Stimulated activated CD4-positive, alpha-beta T cell treated with anti-CD3 and anti-CD28 coated beads, Interleukin-15, amount 100 ng/mL, for 1 hour (primary cell): ENCODE data around the gene ATR.

ENCODE experiments used
- DNase-seq, 2 donors: peaks; one replicate each; pipeline ENCODE4 v3.0.0-alpha.2; 2020; ENCODE audit warnings: low read depth in 1 of 2, low spot score in 1 of 2

Gene ATR

GRCh38 chr3:142530296-142530695, 48.2 kb downstream of the ATR start:
- no peak for DNase-seq

DNA sequence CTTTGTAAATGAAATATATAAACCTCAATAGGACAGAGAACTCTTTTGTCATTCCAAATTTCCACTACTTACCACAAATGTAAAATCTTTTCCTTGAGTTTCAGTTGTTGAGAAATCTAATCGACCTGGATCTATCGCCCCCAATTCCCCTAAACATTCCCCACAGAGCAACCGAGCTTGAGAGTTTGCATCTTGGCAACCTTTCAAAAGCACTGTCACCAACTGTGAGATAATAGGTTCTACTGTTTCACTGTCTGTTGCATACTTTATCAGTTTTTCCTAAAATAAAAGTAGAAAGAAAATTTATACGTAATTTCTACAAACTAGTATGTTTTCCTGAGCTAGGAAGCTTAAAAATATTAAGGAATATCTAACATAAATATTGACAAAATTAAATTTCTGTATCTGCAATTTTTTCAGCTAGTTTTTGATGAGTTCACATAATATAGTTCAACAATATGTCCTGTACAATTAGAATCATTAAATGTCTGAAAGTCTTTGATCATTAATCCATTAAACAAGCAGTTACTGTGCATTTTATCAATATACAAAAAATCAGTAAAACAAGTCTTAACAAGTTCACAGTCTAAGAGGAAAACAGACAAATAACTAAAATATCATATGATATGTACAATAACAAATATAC, 54.5 kb downstream of the ATR start:
- no peak for DNase-seq

GRCh38 chr3:142509079-142509478, 69.5 kb downstream of the ATR start:
- DNase-seq, result no peak

- DNase-seq, result no peak
Observed at GRCh38 chr3:142507241-142507640, 71.3 kb downstream of the ATR start.

DNA sequence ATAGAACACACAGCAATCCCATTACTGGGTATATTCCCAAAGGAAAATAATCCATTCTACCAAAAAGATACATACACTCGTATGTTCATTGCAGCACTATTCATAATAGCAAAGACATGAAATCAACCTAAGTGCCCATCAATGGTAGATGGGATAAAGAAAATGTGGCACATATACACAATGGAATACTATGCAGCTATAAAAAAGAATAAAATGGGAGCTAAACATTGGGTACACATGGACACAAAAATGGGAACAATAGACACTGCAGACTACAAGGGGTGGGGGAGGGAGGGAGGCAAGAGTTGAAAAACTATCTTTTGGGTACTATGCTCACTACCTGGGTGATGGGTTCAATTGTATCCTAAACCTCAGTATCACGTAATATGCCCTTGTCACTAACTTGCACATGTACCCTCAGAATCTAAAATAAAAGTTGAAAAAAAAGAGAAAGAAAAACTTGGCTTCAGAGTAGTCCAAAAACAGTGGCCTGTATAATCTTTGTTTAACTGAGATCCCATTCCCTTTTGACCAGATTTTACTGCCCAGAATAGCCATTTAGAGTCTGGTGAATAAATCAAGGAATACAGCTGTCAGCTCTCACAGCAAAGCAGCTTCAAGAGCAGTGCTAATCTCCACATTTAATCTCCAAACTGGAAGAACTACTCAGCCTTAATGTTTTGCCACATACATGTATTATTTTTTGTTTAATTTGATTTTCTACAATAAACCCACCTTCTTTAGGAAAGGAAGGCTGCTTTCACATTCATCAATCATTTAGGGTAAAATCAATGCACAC, 76.1 kb downstream of the ATR start:
- DNase-seq, result no peak

DNA sequence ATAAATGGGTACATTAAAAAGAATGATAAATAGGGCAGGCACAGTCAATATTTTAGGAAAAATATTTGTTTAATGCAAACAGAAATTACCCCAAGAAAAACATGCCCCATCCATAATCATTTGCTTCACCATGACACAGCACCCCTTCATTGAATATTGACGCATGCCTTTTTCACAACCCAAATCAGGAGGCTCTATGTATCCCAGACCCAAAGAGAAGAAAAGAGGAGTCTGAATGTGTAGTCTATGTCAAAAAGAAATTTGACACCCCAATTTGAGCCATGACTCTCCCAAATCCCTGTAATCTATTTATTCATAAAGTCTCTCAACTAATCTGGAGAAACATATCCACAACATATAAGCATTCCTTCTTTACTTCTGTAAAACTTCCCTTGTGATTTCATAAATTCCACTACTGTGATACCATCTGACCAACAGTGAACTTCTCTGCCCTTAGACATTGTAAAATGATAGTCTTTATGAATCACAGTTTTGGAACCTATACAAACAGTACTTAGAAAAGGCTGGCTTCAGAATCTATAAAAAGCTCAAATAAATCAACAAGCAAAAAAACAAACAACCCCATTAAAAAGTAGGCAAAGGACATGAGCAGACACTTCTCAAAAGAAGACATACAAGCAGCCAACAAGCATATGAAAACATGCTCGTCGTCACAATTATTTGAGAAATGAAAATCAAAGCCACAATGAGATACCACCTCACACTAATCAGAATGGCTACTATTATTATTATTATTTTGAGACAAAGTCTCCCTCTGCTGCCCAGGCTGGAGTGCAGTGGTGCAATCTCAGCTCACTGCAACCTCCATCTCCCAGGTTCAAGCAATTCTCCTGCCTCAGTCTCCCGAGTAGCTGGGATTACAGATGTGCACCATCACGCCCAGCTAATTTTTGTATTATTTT, 77.3 kb downstream of the ATR start:
- DNase-seq, result no peak

- no peak for DNase-seq
Observed at GRCh38 chr3:142500211-142500610, 78.3 kb downstream of the ATR start.

DNA sequence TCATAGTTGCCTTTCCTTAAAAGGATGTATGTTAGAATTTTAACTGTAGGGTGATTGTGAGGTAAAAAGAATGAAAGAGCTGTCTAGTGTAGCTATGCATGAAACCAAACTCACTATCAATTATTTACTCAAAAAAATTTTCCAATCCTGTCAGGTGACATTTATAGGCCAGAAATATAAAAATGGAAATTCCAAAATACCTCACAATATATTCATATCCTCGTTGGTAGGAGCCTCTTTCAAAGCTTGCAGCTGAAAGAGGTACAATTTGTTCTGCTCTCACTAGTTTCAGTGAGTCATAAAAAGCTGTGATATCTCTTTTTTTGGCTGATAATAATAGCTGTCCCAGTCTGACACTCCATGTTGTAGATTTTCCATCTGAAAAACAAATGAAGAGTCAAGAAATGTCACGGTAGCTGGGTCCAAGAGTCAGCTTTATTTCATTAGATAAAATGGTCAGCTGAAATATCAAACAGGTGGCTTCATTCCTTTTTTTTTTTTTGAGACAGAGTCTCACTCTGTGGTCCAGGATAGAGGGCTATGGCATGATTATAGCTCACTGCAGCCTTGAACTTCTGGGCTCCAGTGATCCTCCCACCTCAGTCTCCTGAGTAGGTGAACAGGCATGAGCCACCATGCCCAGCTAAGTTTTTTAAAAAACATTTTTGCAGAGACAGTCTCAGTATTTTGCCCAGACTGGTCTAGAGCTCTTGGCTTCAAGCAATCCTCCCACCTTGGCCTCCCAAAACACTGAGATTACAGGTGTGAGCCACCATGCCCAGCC, 79.9 kb downstream of the ATR start:
- no peak for DNase-seq

GRCh38 chr3:142497729-142498128, 80.8 kb downstream of the ATR start:
- no peak for DNase-seq

DNA sequence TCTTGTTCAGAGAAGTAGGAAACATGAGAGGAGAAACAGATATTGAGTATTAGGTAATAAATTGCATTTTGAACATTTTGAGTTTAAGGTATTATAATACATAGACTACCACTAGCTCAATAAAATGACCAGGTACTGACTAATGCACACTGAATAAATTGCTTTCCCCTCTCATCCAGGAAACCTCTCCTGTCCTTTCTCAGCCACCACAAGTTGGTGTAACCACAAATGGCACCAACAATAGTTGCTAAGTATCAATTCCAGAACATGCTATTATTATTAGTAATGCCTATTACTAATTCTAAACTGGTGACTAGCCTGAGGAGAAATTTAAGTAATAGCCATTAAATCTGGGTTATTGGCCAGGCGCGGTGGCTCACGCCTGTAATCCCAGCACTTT, 83.4 kb downstream of the ATR start:
- DNase-seq, result no peak

DNA sequence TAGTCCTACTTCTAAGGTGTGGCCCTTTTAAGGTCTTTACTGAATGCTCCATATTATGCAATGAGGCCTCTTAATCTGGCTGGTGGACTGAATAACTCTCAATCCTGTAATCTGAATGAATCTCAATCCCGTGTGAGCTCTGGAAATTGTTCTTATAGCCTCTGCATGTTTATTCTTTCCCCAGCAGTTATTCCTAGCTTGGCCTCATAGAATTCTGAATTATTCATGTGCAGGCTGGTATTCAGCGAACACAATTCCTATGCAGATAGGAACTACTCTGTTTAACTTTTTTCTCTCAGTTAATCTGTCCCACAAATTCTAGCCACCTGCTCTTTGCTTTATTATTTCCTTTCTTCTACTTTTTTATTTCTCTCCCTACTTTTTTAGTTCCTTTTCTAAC, 86.3 kb downstream of the ATR start:
- DNase-seq, result no peak

DNA sequence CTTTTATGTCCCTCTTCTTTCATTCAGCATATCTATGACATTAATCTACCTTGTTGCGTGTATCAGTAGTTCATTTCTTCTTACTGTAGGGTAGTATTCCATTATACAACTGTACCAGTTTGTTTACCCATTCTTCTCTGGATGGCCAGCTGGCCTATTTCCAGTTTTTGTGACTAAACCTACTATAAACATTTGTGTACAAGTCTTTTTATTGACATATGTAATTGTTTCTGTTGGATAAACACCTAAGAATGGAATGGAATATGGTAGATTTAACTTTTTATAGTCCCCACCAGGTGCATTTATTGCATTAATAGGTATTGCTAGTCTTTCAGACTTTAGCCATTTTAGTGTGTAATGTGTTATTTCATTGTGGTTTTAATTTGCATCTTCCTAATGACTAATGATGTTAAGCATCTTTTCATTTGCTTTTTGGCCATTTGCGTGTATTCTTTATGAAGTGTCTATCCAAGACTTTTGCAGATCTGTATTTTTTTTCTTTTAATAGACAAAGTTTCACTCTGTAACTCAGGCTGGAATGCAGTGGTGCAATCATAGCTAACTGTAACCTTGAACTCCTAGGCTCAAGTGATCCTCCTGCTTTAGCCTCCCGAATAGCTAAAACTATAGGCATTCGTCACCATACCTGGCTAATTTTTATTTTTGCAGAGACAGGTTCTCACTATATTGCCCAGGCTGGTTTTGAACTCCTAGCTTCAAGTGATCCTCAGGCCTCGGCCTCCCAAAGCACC, 88.8 kb downstream of the ATR start:
- DNase-seq, result no peak

- no peak for DNase-seq
Observed at GRCh38 chr3:142484912-142485435, 93.6 kb downstream of the ATR start.

DNA sequence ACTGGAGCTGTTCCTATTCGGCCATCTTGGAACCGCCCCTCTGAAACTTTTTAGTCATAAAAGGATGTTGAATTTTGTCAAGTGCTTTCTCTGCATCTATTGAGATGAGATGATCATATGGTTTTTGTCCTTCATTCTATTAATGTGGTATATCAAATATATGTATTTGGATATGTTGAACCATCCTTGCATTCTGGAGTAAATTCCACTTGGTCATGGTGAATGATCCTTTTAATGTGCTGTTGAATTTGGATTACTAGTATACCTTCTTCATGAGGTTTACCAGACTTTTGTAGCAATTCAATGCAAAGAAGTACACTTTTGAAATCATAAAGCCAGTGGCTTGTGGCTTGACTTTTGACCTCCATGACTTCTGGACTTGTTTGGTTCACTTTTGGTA, 97.3 kb downstream of the ATR start:
- no peak for DNase-seq

DNA sequence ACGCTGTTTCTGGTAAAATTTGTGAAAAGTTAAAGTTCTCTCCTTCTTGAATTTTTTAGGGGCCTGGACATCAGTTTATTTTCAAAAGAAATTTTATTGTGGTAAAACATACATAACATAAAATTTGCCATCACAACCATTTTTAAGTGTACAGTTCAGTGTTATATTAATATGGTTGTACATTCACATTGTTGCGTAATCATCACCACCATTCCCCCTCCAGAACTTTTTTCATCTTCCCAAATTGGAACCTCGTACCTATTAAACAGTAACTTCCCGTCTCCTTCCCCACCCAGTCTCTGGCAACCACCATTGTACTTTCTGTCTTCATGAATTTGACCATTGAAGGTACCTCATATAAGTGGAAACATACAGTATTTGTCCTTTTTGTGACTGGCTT, 107.7 kb downstream of the ATR start:
- DNase-seq, result no peak

DNA sequence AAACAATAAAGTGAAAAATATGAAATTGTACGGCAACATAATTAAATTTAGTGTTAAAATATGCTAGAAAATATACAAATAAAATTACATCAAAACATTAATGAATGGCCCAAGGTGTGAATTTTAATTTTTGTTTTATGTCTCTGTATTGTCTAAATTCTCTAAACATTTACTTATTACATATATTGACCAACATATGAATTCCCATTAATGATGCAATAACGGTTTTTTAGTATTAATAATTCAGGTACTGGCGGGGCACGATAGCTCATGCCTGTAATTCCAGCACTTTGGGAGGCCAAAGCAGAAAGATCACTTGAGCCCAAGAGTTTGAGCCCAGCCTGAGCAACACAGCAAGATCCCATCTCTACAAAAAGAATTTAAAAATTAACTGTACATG, 110.1 kb downstream of the ATR start:
- no peak for DNase-seq

GRCh38 chr3:142467768-142468167, 110.8 kb downstream of the ATR start:
- no peak for DNase-seq

DNA sequence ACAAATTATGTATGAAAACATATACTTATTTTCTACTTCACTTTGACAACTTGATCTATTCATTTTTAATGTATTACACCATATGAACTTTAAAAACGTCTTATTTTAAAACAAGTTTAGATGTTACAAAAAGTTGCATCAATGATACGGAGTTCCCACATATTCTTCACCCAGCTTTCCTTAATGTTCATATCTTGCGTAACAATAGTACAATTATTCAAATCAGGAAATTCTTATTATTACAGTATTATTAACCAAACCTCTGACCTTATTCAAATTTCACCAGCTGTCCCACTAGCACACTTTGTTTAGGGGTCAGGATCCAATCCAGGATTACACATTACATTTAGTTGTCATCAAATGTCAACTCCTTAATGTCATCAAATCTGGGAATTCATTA, 117.8 kb downstream of the ATR start:
- no peak for DNase-seq

DNA sequence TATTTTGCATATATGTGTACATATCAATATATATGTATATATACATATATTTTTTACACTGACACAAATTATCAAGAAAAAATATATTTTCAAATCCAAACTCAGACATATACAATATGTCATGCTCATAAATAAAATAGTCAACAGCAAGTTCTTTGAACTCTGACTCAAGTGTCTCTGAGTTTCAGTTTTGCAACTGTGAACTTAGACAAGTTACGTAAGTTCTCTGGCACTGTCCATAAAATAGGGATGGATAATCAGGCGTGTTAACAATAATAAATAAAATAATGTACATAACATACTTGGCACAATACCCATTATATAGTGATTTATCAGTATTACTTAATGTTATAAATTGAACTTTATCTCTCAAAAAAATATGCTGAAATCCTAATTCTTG, 118.6 kb downstream of the ATR start:
- no peak for DNase-seq

DNA sequence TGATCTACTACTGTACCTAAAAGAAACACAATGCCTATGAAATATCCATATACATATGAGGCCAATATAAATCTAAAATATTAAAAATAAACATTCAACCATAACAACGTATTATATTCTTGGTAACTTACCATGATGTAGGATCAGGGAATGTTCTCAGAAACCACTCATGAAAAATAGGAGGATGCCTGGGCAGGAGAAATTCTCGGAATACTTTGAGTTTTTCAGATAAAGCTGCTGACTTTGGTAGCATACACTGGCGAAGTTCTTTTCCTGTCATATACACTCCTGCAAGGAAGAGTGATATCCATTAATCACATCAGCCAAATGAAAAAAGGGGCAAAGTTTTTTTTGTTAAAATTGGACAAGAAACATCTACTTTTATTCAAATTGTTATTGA, 119.4 kb downstream of the ATR start:
- no peak for DNase-seq
